Measurements from ENCODE around the gene ZDHHC21.

Gene ZDHHC21

GRCh38 chr9:14597171-14597799 lies 95.9 kb downstream of the ZDHHC21 start:
- no peak for DNase-seq

DNA sequence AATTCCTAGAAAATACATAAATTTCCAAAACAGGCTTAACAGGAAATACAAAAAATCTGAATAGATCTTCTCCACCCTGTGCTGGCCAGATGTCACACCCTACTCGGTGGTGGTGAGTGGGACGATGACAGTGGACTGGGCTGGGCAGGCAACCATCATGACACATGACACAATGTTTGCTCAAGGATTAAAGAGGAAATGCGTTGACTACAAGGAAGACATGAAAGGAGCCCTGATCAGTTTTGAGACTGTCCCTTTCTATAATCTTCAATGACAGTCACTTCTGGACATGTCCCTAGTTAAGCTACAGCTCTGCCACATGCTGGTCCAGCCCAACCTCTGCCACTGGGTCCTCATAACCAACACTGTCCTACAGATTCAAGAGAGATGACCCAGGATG lies 99.8 kb downstream of the ZDHHC21 start:
- no peak for DNase-seq

DNA sequence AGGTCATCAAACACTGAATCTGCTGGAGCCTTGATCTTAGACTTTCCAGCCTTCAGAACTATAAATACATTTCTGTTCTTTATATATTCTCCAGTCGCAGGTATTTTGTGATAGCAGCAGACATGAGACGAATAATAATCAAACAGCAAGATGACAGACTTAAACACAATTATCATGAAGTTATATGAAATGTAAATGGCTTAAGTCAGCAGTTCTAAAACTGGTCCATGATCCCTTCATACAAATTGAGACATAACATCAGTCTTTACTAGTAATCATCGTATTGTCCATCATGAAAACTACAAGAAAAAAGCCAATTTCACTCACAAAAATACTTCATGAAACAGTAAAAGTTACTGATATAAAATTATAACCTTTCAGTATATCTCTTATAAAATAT lies 101.8 kb downstream of the ZDHHC21 start:
- no peak for DNase-seq

DNA sequence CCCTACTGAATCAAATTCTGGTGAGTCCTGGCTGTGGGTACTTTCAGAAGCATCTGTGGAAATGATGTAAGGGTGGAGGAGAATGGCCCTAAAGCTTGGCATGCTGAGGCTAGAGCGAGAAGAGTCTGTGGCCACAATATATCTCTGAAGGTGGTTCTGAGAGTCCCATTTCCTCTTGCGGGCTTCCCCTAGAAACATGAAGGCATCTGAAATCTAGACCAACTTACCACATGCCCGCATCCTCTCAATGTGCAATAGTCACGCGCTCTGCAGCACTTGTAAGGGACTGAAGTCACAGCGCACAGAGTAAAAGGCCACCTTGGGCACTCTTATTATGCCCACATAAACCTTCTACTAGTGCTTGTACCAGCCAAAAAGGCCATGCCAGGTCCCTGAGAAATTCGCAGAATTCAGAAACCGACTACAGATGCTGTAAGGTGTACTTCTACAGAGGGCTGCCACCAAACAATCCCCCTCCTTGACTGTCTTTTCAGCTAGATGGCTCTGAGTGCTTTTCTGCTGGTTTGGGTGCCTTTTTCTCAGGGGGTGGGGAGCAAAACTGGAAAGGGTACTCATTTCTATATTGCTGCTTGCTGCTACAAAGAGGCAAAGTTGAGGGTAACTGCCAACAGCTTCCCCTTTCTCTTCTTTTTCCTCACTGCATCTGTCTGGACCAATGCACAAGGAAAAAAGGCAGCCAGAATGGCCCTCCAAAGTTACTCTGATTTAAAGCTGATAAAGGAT lies 107.3 kb downstream of the ZDHHC21 start:
- no peak for DNase-seq

GRCh38 chr9:14584571-14584970 lies 108.7 kb downstream of the ZDHHC21 start:
- DNase-seq = no peak

DNA sequence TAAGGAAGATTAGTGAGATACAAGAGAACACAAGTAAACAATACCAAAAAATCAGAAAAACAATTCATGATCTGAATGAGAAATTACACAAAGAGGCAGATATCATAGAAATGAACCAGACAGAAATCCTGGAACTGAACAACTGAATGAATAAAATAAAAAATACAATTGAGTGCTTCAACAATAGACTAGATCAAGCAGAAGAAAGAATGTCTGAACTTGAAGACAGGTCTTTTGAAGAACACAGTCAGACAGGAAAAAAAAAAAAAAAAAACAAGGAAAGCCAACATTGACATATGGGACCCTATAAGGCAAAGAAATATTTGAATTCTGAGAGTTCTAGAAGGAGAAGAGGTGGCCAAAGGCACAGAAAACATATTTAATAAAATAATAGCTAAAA lies 115.2 kb downstream of the ZDHHC21 start:
- DNase-seq = no peak

- DNase-seq = no peak
Observed at GRCh38 chr9:14574173-14574572, 119.1 kb downstream of the ZDHHC21 start.

DNA sequence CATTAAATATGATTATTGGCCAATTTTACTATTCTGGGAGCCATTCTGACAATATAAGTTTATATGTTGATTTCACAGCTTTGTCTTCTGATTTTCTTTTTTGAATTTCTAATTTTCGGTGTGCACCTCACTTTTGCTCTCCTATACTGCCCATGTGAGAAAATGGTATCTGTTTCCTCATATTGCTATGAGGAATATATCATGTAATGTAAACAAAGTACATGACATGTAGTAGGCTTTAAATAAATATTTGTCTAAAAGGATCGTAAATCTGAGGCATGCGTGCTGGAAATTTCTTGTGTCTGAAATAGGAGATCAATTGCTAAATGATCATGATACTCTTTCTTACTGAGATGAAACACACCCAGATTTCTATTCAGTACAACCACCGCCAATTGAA lies 119.9 kb downstream of the ZDHHC21 start:
- no peak for DNase-seq

GRCh38 chr9:14565352-14566016 lies 127.7 kb downstream of the ZDHHC21 start:
- no peak for DNase-seq

DNA sequence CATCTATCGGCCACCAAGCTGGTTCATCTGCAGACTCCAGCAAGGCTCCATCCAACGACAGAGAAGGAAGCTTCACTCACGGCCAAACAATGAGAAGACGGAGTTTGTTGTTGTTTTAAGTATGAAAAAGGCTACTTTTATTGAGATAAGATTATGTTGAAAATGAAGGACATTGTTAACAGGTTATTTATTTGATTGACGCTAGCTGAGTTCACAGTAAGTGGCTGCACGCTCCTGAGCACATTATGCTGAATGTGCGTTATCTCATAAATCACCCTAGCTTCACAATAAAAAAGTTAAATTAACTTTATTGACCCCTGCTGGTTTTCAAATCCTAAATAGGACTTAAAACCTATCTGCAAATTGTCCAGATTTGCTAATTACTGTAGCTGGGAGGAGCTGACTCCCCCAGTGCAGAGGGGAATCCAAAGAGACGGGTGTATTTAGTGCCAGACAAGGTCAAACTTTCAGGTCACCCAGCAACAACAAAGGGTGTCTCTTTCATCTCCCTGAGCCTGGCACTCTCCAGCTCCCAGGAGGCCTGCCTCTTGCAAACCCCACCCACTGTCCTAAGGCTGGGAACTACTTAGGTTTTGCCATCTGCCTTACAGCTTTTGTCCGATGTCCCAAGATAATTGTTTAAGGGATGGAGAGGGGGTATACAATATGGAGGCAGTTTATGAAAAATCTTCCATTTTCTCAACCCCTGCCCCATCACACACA lies 129.2 kb downstream of the ZDHHC21 start:
- DNase-seq = no peak

DNA sequence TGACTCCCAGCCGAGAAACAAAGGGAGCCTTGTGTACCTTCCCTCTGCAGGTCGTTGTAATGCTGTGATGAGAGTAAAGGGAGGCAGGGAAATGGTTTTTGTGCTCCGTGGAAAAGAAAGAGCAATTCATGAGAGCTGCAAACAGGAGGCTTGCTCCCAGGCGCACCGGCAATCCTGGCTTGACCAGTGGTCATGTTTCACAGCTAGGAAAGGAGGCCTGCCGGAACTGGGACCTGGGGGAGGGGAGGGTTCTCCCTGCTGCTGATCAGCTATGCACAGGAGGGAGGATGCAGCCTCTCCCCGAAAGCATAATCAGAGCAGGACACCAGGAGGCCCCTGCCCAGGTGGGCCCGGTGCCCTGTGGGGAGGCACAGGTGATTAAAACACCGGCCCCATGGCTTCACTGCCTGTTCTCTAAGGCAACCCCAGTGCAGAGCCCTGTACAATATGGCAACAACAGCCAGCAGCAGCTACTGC lies 131.3 kb downstream of the ZDHHC21 start:
- no peak for DNase-seq
